Neural cell (in vitro differentiated cells): ENCODE results near the gene IGFBP2. TPM values are rescaled to one million over a fixed set of nuclear protein-coding genes. Genes with fewer than 3 reads are reported as not detected.

ENCODE experiments used
- H2AFZ ChIP-seq: fragments of 200-600, 300-800 bp; sonication (generic), shearing (Covaris generic); 2 replicates; pipeline ENCODE4 v1.6.0; 2014; ENCODE audit warnings: low read depth, mild to moderate bottlenecking, antibody characterized with exemption, low read length, moderate library complexity
- H3F3A ChIP-seq: fragments of 200-600 bp; shearing (Covaris generic); 2 replicates; pipeline ENCODE4 v1.6.1; 2016; ENCODE audit warnings: mild to moderate bottlenecking, moderate library complexity, mixed read lengths, antibody characterized with exemption, low read length; ENCODE audit not compliant: insufficient read depth, poor library complexity, severe bottlenecking
- H3K27ac ChIP-seq: fragments of 200-600, 300-800 bp; sonication (generic), shearing (Covaris generic); 2 replicates; pipeline ENCODE4 v1.5.1; 2014; ENCODE audit warnings: mild to moderate bottlenecking, low read length, moderate library complexity
- H3K27me3 ChIP-seq: fragments of 300-800, 200-600 bp; sonication (generic), shearing (Covaris generic); 2 replicates; pipeline ENCODE4 v1.6.0; 2014; ENCODE audit warnings: mild to moderate bottlenecking, low read depth, low read length, moderate library complexity; ENCODE audit not compliant: insufficient read depth
- H3K36me3 ChIP-seq: fragments of 300-800, 200-600 bp; sonication (generic), shearing (Covaris generic); 2 replicates; pipeline ENCODE4 v1.5.1; 2014; ENCODE audit warnings: mild to moderate bottlenecking, antibody characterized with exemption, low read length, moderate library complexity; ENCODE audit not compliant: insufficient read depth
- H3K4me2 ChIP-seq: fragments of 300-800, 200-600 bp; sonication (generic), shearing (Covaris generic); 2 replicates; pipeline ENCODE4 v1.6.0; 2014; ENCODE audit warnings: mild to moderate bottlenecking, low read length
- H3K4me3 ChIP-seq: fragments of 300-800, 200-600 bp; sonication (generic), shearing (Covaris generic); 2 replicates; pipeline ENCODE4 v1.5.1; 2014; ENCODE audit warnings: mild to moderate bottlenecking, low read length, moderate library complexity
- H3K79me2 ChIP-seq: fragments of 200-600 bp; shearing (Covaris generic); replicated peaks from 2 replicates; pipeline ENCODE4 v1.6.0; 2014; ENCODE audit warnings: mild to moderate bottlenecking, low read length, moderate library complexity; ENCODE audit not compliant: insufficient read depth
- H3K9ac ChIP-seq: fragments of 300-800, 200-600 bp; sonication (generic), shearing (Covaris generic); 2 replicates; pipeline ENCODE4 v1.6.1; 2016; ENCODE audit warnings: mild to moderate bottlenecking, low read length, mixed read lengths
- H3K9me2 ChIP-seq: fragments of 200-600 bp; shearing (Covaris generic); 2 replicates; pipeline ENCODE4 v1.6.1; 2016; ENCODE audit warnings: mild to moderate bottlenecking, low read length, mixed read lengths; ENCODE audit not compliant: insufficient read depth
- H3K9me3 ChIP-seq: fragments of 200-600, 300-800 bp; sonication (generic), shearing (Covaris generic); 2 replicates; pipeline ENCODE4 v1.6.1; 2016; ENCODE audit warnings: mild to moderate bottlenecking, mixed run types, low read length, moderate library complexity, mixed read lengths
- H4K20me1 ChIP-seq: fragments of 200-600 bp; shearing (Covaris generic); 2 replicates; pipeline ENCODE4 v1.6.1; 2016; ENCODE audit warnings: mild to moderate bottlenecking, mixed run types; ENCODE audit not compliant: insufficient read depth
- EP300 ChIP-seq: fragments of 450-650 bp; conservative IDR thresholded peaks from 2 replicates; pipeline ENCODE4 v1.6.1; 2014; ENCODE audit warnings: antibody characterized with exemption, mild to moderate bottlenecking, moderate library complexity; ENCODE audit not compliant: poor library complexity, severe bottlenecking
- EZH2 ChIP-seq: fragments of 200-600, 300-800 bp; shearing (Covaris generic), sonication (generic); IDR thresholded peaks from 2 replicates; pipeline ENCODE4 v1.6.1; 2014; ENCODE audit warnings: antibody characterized with exemption, low read length, borderline replicate concordance, mild to moderate bottlenecking; ENCODE audit not compliant: insufficient read depth, poor library complexity, severe bottlenecking
- MXI1 ChIP-seq: fragments of 450-650 bp; conservative IDR thresholded peaks from 2 replicates; pipeline ENCODE4 v1.6.1; 2014; ENCODE audit warnings: antibody characterized with exemption, mild to moderate bottlenecking; ENCODE audit not compliant: poor library complexity, severe bottlenecking
- POLR2AphosphoS5 ChIP-seq: IDR thresholded peaks from 2 replicates; pipeline ENCODE4 v1.6.1; 2012
- RAD21 ChIP-seq: fragments of 450-650 bp; conservative IDR thresholded peaks from 2 replicates; pipeline ENCODE4 v1.6.1; 2014; ENCODE audit warnings: antibody characterized with exemption, mild to moderate bottlenecking, moderate library complexity
- SMC3 ChIP-seq: fragments of 450-650 bp; conservative IDR thresholded peaks from 2 replicates; pipeline ENCODE4 v1.6.1; 2014; ENCODE audit warnings: antibody characterized with exemption, mild to moderate bottlenecking, moderate library complexity; ENCODE audit not compliant: poor library complexity
- TAF1 ChIP-seq: IDR thresholded peaks from 2 replicates; pipeline ENCODE4 v1.6.1; 2012; ENCODE audit warnings: low read depth
- polyA plus RNA-seq: library from polyadenylated mRNA; depleted of rRNA; stranded (reverse); fragments of >200 nt; gene quantifications from 2 replicates; pipeline ENCODE4 v1.2.3, GENCODE V29; 2014
- TF ChIP-seq, protein P1 (sequence below): fragments of 450-650 bp; IDR thresholded peaks from 2 replicates; pipeline ENCODE4 v1.5.1; 2014; ENCODE audit warnings: antibody characterized with exemption, mild to moderate bottlenecking, moderate library complexity; ENCODE audit not compliant: poor library complexity, severe bottlenecking
- TF ChIP-seq, protein P2 (sequence below): IDR thresholded peaks from 2 replicates; pipeline ENCODE4 v1.6.1; 2012; ENCODE audit warnings: borderline replicate concordance

IGFBP2 gene
- polyA plus RNA-seq, 1 donor from 2014 or later, result 150 TPM

GRCh38 chr2:216689397-216689796, 56.2 kb downstream of the IGFBP2 start (continued):
- TF ChIP-seq, protein P1, sequence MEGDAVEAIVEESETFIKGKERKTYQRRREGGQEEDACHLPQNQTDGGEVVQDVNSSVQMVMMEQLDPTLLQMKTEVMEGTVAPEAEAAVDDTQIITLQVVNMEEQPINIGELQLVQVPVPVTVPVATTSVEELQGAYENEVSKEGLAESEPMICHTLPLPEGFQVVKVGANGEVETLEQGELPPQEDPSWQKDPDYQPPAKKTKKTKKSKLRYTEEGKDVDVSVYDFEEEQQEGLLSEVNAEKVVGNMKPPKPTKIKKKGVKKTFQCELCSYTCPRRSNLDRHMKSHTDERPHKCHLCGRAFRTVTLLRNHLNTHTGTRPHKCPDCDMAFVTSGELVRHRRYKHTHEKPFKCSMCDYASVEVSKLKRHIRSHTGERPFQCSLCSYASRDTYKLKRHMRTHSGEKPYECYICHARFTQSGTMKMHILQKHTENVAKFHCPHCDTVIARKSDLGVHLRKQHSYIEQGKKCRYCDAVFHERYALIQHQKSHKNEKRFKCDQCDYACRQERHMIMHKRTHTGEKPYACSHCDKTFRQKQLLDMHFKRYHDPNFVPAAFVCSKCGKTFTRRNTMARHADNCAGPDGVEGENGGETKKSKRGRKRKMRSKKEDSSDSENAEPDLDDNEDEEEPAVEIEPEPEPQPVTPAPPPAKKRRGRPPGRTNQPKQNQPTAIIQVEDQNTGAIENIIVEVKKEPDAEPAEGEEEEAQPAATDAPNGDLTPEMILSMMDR, result no peak

GRCh38 chr2:216690456-216690852, 57.2 kb downstream of the IGFBP2 start:
- Histone ChIP-seq H3K9ac (no peak overlapping the region), H3K79me2 (no peaks in the 10 kb centered on the region), H4K20me1 (no peaks in the 10 kb centered on the region), H3K27me3 (peaks cover 19% of the 10 kb centered on the region), H3K4me2 (no peak overlapping the region), H3F3A (peaks cover 8% of the 10 kb centered on the region), H3K9me2 (no peaks in the 10 kb centered on the region), H3K36me3 (no peaks in the 10 kb centered on the region), H2AFZ (no peak overlapping the region), H3K9me3 (no peaks in the 10 kb centered on the region), H3K4me3 (no peak overlapping the region), H3K27ac (no peak overlapping the region)
- TF ChIP-seq SMC3 (no peak), EZH2 (no peak), EP300 (no peak), RAD21 (no peak), POLR2AphosphoS5 (no peak), MXI1 (no peak), TAF1 (no peak)
- TF ChIP-seq, protein P1, result no peak
- TF ChIP-seq, protein P2, sequence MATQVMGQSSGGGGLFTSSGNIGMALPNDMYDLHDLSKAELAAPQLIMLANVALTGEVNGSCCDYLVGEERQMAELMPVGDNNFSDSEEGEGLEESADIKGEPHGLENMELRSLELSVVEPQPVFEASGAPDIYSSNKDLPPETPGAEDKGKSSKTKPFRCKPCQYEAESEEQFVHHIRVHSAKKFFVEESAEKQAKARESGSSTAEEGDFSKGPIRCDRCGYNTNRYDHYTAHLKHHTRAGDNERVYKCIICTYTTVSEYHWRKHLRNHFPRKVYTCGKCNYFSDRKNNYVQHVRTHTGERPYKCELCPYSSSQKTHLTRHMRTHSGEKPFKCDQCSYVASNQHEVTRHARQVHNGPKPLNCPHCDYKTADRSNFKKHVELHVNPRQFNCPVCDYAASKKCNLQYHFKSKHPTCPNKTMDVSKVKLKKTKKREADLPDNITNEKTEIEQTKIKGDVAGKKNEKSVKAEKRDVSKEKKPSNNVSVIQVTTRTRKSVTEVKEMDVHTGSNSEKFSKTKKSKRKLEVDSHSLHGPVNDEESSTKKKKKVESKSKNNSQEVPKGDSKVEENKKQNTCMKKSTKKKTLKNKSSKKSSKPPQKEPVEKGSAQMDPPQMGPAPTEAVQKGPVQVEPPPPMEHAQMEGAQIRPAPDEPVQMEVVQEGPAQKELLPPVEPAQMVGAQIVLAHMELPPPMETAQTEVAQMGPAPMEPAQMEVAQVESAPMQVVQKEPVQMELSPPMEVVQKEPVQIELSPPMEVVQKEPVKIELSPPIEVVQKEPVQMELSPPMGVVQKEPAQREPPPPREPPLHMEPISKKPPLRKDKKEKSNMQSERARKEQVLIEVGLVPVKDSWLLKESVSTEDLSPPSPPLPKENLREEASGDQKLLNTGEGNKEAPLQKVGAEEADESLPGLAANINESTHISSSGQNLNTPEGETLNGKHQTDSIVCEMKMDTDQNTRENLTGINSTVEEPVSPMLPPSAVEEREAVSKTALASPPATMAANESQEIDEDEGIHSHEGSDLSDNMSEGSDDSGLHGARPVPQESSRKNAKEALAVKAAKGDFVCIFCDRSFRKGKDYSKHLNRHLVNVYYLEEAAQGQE, result no peak
